NCI-H526 (cell line): ENCODE measurements around the gene AQP2.

Experiments
- DNase-seq, 2 experiments: peaks; one replicate each; lab custom pipeline; 2025; lab: John Stamatoyannopoulos, UW

AQP2 gene, protein sequence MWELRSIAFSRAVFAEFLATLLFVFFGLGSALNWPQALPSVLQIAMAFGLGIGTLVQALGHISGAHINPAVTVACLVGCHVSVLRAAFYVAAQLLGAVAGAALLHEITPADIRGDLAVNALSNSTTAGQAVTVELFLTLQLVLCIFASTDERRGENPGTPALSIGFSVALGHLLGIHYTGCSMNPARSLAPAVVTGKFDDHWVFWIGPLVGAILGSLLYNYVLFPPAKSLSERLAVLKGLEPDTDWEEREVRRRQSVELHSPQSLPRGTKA

GRCh38 chr12:49950273-49951251 lies at the start of gene AQP2:
Gene AQP2, plus strand, starts transcription at chr12:49950737. Its CDS starts 94 bp downstream, at chr12:49950831.
- DNase-seq: no peak

DNA sequence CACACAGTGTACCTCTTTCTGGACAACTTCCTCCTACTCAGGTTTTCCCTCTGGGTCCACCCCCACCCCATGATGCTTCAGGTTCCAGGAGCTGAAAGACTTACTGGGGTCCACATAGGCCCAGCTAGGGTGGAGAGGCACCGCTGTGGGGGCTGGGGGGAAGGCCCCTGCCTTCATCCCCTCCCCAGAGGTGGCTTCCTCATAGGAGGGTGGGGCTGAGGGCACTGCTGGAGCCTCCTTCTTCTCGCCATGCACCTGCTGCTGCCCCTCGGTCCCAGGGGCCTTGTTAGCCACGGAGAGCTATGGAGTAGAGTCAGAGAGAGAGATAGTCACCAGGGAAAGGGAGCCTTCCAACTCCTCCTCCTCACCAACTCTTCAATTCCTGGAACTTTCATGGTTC lies 49.5 kb upstream of the AQP2 start:
- DNase-seq: peak in 1 of 2 experiments; percentile 68

GRCh38 chr12:49901986-49902385 lies 48.6 kb upstream of the AQP2 start:
- no peak for DNase-seq

DNA sequence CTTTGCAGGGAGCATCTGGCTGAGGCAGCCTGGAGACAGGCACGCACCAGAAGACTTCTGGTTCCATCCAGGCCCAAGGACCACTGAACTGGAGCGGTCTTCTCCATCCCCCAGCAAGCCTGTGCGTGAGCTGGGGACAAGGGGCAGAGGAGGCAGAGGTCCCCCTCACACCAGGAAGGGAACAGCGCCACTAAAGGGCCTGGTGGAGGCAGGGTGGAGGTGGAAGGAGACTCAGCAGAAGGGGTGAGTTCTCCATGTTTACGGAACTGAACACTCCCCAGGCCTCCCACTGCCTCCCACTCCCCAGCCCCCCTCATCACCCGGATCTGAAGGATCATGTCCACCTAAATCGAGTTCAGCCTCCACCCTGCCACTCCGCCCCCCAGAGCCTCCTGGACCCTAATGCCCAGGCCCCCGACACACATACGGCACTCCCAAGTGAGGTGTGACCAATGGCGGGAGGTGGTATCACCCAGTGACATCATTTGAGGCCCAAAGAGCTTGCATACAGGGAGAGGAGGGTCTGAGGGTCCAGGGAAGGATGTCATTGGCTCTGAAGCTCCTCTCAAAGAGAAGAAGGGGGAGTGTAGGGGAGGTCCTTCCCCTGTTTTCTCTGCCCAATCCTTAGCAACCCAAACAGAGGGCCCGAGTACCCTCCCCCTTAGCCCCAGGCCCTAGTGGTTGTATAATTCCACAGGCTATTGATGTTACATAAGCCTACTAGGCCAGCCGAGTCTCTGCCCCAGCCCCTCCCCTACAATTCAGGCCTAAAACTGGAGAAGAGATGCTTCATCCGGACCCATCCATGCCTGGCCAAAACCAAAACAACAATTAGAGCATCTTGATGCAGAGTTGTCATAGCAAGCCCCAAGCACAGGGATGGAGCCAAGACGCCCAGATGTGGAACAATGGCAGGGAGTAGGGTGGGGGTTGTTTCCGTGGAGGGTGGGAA lies 47.9 kb upstream of the AQP2 start:
- no peak for DNase-seq

- DNase-seq: no peak
Observed at GRCh38 chr12:49903351-49903699, 47.2 kb upstream of the AQP2 start.

DNA sequence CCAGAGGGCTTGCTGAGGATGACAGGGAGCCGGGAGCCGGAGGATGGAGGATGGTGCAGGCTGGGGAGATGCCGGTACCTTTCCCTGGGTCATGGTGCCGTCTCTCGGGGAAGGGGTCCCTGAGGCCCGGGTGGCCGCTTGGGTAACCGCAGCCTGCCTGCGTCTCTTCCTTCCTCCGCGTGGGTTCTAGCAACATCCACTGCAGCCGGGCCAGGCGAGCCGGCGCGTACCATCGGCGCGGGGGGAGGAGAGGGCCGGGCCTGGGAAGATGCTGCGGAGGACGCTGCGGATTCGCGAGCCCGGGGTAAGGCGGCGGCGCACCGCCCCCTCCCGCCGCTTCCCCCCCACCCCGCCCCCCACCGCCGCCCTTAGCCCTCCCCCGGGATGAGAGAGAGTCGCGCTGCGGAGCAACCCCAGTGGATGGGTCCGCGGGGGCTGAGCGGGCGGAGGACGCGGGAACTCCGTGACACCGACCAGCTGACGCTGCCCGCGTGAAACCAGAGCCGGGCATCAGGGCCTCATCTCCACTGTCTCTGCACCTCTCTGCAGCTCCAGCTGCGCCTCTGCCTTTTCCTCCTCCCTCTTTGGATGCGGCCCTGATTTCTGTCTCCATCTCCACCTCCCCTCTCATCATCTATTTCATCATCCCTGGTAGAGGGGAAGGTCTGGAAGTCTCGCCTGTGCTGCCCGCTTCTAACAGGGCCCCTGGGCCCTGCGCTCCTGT lies 46.7 kb upstream of the AQP2 start, which contains the start of gene FAIM2:
FAIM2 (minus strand) TSS at position 201 of the 724 bp plus-strand sequence; CDS start at position 93, 108 bp downstream.
- DNase-seq: peak in 1 of 2 experiments; percentile 70

DNA sequence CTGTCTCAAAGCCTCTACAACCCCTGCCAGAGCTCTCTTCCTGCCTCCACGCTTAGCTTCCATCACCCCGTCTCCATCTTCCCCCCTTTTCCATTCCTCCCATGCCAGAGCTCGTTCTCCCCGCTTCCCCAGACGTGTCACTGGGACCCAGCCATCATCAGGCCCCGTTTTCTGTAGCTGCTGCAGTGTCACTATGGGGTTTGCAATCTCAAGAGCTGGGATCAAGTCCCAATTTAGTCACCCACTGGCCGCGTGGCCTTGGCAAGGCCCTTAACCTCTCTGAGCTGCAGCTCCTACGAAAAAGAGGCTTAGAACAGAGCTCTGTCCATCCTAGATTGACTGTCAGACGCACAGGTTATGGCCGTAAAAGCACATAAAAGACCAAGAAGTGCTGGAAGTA lies 45.9 kb upstream of the AQP2 start:
- DNase-seq: no peak

- DNase-seq: no peak
Observed at GRCh38 chr12:49905718-49906314, 44.7 kb upstream of the AQP2 start.

DNA sequence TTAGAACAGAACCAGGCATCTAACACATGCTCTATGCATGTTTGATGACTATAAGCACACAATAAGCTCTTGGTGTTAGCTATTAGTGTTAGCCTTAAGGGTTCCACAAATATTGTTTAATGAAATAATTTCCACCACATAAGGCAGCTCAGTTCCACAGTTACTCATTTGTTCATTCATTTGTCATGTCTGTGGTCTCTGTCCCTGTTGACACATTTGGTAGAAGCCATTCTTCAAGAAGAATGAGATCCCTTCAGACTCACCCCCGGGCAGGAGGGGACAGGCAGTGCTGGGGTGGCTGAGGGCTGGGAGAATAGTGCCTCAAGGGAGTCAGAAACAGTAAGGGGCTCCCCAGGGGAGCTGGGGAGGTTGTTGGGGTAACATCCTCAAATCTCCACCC lies 43.2 kb upstream of the AQP2 start:
- DNase-seq: no peak

GRCh38 chr12:49909356-49909755 lies 41.2 kb upstream of the AQP2 start:
- no peak for DNase-seq

DNA sequence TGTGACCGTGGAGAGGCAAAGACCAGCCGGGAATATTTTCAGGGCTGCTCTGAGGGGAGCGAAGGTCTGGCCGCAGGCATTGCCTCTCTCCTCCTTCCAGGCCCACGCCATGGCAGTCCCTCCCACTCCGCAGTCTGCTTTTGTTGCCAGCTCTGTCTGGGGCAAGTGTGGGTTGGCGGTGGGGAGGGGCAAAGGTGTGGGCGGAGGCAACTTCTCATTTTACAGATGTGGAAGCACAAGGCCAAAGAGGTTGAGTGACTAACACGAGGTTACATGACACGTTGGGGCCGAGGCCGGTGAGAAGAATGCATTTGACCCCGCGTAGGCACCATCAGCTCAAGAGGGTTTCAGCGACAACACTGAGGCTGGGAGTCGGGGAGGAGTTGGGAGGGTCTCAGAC lies 40.7 kb upstream of the AQP2 start:
- no peak for DNase-seq

GRCh38 chr12:49910331-49911212 lies 40.0 kb upstream of the AQP2 start:
- DNase-seq: no peak

GRCh38 chr12:49911213-49911605 lies 39.3 kb upstream of the AQP2 start:
- DNase-seq: no peak

DNA sequence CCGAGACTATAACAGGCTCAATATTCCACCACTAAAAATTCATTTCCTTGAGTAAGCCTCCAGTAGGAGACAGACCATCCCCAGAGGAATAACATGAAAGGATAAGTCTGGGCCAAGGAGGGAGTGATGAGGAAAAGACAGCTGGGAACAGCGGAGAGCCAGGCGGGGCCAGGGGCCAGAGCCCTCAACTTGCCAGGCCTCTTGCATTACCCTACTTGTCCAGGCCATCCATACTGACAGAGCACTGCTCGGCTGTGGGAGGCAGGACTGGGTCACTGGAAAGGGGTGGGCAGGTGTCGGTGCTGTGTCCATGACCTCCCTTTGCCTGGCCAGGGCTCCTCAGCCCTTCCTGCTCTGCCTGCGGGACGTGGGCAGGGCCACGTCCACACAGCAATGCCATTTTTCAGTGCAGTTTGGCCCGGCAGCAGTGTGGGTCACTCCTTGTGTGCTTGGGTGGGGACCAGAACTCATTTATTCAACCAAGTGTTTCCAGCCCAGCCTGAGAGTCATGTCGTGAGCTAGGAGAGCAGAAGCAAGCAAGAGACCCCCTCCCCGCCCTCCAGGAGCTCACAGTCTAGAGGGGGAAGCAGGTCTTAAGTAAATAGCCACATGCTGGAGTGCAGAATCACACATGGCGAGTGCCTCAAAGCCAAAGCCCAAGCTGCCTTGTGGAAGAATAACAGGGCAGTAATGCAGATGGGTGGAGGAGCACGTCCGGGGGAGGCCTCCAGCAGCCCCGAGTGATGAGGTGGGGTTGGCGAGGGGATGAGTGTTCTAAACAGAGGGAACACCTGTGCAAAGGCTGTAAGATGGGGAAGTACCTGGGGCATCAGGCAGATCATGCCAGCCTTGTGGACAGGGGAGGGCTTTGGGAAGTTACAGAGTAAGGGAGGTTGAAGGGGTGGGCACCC lies 37.9 kb upstream of the AQP2 start:
- no peak for DNase-seq

- no peak for DNase-seq
Observed at GRCh38 chr12:49916129-49916919, 34.2 kb upstream of the AQP2 start.

DNA sequence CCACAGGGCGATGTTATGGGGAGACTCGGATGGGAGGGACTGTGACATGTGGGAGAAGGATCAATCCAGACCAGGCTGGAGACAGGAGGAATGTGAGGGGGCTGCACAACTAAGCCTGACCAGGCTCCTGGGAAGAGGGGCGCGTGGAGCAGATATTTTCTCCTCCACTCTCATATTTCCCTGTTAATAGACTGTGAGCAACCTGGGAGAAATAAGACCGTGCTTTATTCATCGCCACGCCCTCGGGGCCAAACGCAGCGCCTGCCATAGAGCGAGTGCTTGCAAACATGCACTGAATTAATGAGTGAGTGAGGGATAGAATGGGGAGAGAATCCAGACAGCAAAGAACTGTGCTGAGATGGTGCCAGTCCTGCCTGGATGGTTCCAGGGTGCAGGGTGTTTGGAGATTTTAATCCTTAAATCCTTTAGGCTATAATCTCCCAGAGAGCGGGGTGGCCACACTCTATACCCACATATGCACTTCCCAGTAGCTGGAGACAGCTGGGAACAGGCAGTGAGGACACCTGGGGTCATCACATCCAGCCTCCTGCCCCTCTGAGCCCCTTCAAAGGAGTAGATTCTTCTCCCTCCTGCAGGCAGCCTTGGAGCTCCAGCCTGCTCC lies 33.3 kb upstream of the AQP2 start:
- no peak for DNase-seq

- DNase-seq: no peak
Observed at GRCh38 chr12:49917788-49918173, 32.8 kb upstream of the AQP2 start.
